A673 (cell line): ENCODE measurements around the gene CCM2L.

Experiments
- CTCF ChIP-seq: fragments of 300-800, 200-600 bp; sonication (generic); conservative IDR thresholded peaks from 2 replicates; pipeline ENCODE4 v1.5.1; 2017; ENCODE audit warnings: low read depth, mild to moderate bottlenecking, antibody characterized with exemption, low read length, moderate library complexity, mixed read lengths
- EZH2 ChIP-seq: fragments of 200-600 bp; sonication (generic); IDR thresholded peaks from 2 replicates; pipeline ENCODE4 v1.6.1; 2017; ENCODE audit warnings: borderline replicate concordance, low read depth, mild to moderate bottlenecking, mixed read lengths, antibody characterized with exemption, low read length; ENCODE audit not compliant: poor library complexity, severe bottlenecking

- TF ChIP-seq CTCF (no peak), EZH2 (no peak)
These were observed 30.1 kb downstream of the CCM2L start for GRCh38 chr20:32040142-32040953.
